HepG2 (cell line): Measurements from ENCODE around the gene CNNM4. TPM values are rescaled to one million over a fixed set of nuclear protein-coding genes. Genes with fewer than 3 reads are reported as not detected.

ENCODE experiments used
- AHR ChIP-seq: IDR thresholded peaks from 2 replicates; pipeline ENCODE4 v1.6.1; 2018; ENCODE audit warnings: missing genetic modification reagents, missing compliant biosample characterization
- CBFB ChIP-seq: sonication (generic); formaldehyde crosslinking; IDR thresholded peaks from 2 replicates; pipeline ENCODE4 v1.4.0; 2020; ENCODE audit warnings: missing genetic modification reagents
- CHD2 ChIP-seq: IDR thresholded peaks from 2 replicates; pipeline ENCODE4 v1.6.1; 2011; ENCODE audit warnings: low read depth, low read length, improper control_type of control experiment
- CHD4 ChIP-seq: fragments of 200-600 bp; sonication (generic); IDR thresholded peaks from 2 replicates; pipeline ENCODE4 v1.7.0; 2017; ENCODE audit warnings: mild to moderate bottlenecking, low read length, borderline replicate concordance
- GTF3A ChIP-seq: sonication (generic); formaldehyde crosslinking; conservative IDR thresholded peaks from 2 replicates; pipeline ENCODE4 v1.4.0; 2020; ENCODE audit warnings: mild to moderate bottlenecking, missing genetic modification reagents
- HMG20B ChIP-seq: conservative IDR thresholded peaks from 2 replicates; pipeline ENCODE4 v1.6.1; 2016; ENCODE audit warnings: missing genetic modification reagents, missing compliant biosample characterization
- HNRNPLL ChIP-seq: fragments of 200-400 bp; formaldehyde crosslinking; IDR thresholded peaks from 2 replicates; pipeline ENCODE4 v1.6.1; 2017; ENCODE audit warnings: mild to moderate bottlenecking, low read depth, low read length; ENCODE audit not compliant: poor library complexity, severe bottlenecking
- PAWR ChIP-seq: sonication (generic); formaldehyde crosslinking; IDR thresholded peaks from 2 replicates; pipeline ENCODE4 v1.4.0; 2020; ENCODE audit warnings: missing genetic modification reagents, mild to moderate bottlenecking, borderline replicate concordance
- POLR2G ChIP-seq: fragments of 200-400 bp; formaldehyde crosslinking; IDR thresholded peaks from 2 replicates; pipeline ENCODE4 v1.6.1; 2018; ENCODE audit warnings: mild to moderate bottlenecking, low read depth, low read length, moderate library complexity
- SCMH1 ChIP-seq: sonication (generic); formaldehyde crosslinking; IDR thresholded peaks from 2 replicates; pipeline ENCODE4 v1.9.0; 2021; ENCODE audit warnings: missing genetic modification reagents, mild to moderate bottlenecking, borderline replicate concordance
- ZNF335 ChIP-seq: sonication (generic); formaldehyde crosslinking; IDR thresholded peaks from 2 replicates; pipeline ENCODE4 v1.4.0; 2020; ENCODE audit warnings: missing genetic modification reagents
- polyA plus RNA-seq, 8 experiments: library from polyadenylated mRNA; depleted of rRNA in 3 of 8; stranded (reverse) in 7 of 8; unstranded in 1 of 8; fragments of >200 nt; fragmentation: Illumina TruSeq in 4 of 8; extraction: Trizol in 4 of 8; gene quantifications; 2 replicates each; pipeline versions ENCODE4 v1.2.1 to v1.2.3, GENCODE V29; 2011 to 2016; ENCODE audit warnings: low read depth in 4 of 8, missing spikeins in 1 of 8, mixed read lengths in 1 of 8; ENCODE audit not compliant: insufficient read depth in 1 of 8
- total RNA-seq, 5 experiments: library from RNA; depleted of rRNA; stranded (reverse); fragments of >200 nt; fragmentation: Illumina TruSeq; extraction: Trizol; gene quantifications; 2 replicates each; pipeline ENCODE4 v1.2.3, GENCODE V29; 2016; ENCODE audit warnings: low read depth in 1 of 5
- TF ChIP-seq, protein P1 (sequence below): sonication (generic); formaldehyde crosslinking; IDR thresholded peaks from one replicate; pipeline ENCODE4 v1.5.1; 2020; ENCODE audit warnings: mild to moderate bottlenecking, missing genetic modification reagents; ENCODE audit errors: not compliant biosample characterization
- TF ChIP-seq, protein P2 (sequence below): sonication (generic); formaldehyde crosslinking; IDR thresholded peaks from 2 replicates; pipeline ENCODE4 v1.8.0; 2023; ENCODE audit warnings: mild to moderate bottlenecking, missing genetic modification reagents
- TF ChIP-seq, protein P3 (sequence below): IDR thresholded peaks from 2 replicates; pipeline ENCODE4 v1.6.1; 2012; ENCODE audit warnings: inconsistent platforms
- TF ChIP-seq, protein P4 (sequence below): sonication (generic); formaldehyde crosslinking; IDR thresholded peaks from 2 replicates; pipeline ENCODE4 v1.9.0; 2021; ENCODE audit warnings: missing genetic modification reagents, borderline replicate concordance
- TF ChIP-seq, protein P5 (sequence below): sonication (generic); formaldehyde crosslinking; IDR thresholded peaks from 2 replicates; pipeline ENCODE4 v1.4.0; 2020; ENCODE audit warnings: mild to moderate bottlenecking, missing genetic modification reagents
- TF ChIP-seq, protein P6 (sequence below): IDR thresholded peaks from 2 replicates; pipeline ENCODE4 v1.6.1; 2018; ENCODE audit warnings: missing genetic modification reagents

Gene CNNM4
- total and polyA plus RNA-seq, 2 of the 13 experiments (the other 11 are each of a cell fraction or from before 2014, with no cell fraction given) = 5.9 to 8.4 TPM

DNA sequence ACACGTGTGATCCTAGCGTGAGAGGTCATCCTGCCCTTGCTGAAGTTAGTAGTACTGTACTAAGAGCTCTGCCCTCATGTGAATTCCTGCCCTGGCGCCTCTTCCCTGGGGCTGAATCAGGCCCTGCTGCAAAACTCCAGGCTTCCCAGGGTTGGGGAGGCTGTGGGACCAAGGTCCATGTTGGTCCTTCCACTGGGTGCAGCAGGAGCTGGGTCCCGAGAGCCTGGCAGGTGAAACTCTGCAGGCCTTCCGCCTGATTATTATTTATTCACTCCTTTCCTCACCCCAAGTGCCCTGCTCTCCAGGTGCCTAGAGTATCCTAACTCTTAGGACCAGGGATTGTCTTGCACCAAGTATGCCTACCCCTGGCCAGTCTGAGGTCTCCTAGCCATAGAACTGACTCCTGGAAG, 50.1 kb downstream of the CNNM4 start (continued):
- TF ChIP-seq ZNF335 (CRISPR knock-in tag) (no peak), AHR (CRISPR knock-in tag) (no peak), CHD2 (no peak), HNRNPLL (no peak), HMG20B (CRISPR knock-in tag) (no peak; the same call in 1 of the 2 replicates), PAWR (CRISPR knock-in tag) (no peak), CBFB (CRISPR knock-in tag) (no peak), POLR2G (no peak), CHD4 (no peak), SCMH1 (no peak), GTF3A (CRISPR knock-in tag) (no peak)
- TF ChIP-seq, protein P1, sequence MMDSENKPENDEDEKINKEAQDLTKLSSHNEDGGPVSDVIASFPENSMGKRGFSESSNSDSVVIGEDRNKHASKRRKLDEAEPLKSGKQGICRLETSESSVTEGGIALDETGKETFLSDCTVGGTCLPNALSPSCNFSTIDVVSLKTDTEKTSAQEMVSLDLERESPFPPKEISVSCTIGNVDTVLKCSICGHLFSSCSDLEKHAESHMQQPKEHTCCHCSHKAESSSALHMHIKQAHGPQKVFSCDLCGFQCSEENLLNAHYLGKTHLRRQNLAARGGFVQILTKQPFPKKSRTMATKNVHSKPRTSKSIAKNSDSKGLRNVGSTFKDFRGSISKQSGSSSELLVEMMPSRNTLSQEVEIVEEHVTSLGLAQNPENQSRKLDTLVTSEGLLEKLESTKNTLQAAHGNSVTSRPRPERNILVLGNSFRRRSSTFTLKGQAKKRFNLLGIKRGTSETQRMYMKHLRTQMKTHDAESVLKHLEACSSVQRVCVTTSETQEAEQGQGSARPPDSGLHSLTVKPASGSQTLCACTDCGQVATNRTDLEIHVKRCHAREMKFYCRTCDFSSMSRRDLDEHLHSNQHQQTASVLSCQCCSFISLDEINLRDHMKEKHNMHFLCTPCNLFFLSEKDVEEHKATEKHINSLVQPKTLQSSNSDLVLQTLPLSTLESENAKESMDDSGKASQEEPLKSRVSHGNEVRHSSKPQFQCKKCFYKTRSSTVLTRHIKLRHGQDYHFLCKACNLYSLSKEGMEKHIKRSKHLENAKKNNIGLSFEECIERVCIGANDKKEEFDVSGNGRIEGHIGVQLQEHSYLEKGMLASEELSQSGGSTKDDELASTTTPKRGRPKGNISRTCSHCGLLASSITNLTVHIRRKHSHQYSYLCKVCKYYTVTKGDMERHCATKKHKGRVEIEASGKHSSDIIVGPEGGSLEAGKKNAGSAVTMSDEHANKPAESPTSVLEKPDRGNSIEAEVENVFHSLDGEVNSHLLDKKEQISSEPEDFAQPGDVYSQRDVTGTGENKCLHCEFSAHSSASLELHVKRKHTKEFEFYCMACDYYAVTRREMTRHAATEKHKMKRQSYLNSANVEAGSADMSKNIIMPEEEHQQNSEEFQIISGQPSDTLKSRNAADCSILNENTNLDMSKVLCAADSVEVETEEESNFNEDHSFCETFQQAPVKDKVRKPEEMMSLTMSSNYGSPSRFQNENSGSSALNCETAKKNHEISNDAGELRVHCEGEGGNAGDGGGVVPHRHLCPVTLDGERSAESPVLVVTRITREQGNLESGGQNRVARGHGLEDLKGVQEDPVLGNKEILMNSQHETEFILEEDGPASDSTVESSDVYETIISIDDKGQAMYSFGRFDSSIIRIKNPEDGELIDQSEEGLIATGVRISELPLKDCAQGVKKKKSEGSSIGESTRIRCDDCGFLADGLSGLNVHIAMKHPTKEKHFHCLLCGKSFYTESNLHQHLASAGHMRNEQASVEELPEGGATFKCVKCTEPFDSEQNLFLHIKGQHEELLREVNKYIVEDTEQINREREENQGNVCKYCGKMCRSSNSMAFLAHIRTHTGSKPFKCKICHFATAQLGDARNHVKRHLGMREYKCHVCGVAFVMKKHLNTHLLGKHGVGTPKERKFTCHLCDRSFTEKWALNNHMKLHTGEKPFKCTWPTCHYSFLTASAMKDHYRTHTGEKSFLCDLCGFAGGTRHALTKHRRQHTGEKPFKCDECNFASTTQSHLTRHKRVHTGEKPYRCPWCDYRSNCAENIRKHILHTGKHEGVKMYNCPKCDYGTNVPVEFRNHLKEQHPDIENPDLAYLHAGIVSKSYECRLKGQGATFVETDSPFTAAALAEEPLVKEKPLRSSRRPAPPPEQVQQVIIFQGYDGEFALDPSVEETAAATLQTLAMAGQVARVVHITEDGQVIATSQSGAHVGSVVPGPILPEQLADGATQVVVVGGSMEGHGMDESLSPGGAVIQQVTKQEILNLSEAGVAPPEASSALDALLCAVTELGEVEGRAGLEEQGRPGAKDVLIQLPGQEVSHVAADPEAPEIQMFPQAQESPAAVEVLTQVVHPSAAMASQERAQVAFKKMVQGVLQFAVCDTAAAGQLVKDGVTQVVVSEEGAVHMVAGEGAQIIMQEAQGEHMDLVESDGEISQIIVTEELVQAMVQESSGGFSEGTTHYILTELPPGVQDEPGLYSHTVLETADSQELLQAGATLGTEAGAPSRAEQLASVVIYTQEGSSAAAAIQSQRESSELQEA (CRISPR knock-in tag) = no peak
- TF ChIP-seq, protein P2, sequence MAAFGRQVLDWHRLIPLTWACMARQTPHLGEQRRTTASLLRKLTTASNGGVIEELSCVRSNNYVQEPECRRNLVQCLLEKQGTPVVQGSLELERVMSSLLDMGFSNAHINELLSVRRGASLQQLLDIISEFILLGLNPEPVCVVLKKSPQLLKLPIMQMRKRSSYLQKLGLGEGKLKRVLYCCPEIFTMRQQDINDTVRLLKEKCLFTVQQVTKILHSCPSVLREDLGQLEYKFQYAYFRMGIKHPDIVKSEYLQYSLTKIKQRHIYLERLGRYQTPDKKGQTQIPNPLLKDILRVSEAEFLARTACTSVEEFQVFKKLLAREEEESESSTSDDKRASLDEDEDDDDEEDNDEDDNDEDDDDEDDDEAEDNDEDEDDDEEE (CRISPR knock-in tag) = no peak
- TF ChIP-seq, protein P3, sequence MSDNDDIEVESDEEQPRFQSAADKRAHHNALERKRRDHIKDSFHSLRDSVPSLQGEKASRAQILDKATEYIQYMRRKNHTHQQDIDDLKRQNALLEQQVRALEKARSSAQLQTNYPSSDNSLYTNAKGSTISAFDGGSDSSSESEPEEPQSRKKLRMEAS = peak; percentile 57
- TF ChIP-seq, protein P4, sequence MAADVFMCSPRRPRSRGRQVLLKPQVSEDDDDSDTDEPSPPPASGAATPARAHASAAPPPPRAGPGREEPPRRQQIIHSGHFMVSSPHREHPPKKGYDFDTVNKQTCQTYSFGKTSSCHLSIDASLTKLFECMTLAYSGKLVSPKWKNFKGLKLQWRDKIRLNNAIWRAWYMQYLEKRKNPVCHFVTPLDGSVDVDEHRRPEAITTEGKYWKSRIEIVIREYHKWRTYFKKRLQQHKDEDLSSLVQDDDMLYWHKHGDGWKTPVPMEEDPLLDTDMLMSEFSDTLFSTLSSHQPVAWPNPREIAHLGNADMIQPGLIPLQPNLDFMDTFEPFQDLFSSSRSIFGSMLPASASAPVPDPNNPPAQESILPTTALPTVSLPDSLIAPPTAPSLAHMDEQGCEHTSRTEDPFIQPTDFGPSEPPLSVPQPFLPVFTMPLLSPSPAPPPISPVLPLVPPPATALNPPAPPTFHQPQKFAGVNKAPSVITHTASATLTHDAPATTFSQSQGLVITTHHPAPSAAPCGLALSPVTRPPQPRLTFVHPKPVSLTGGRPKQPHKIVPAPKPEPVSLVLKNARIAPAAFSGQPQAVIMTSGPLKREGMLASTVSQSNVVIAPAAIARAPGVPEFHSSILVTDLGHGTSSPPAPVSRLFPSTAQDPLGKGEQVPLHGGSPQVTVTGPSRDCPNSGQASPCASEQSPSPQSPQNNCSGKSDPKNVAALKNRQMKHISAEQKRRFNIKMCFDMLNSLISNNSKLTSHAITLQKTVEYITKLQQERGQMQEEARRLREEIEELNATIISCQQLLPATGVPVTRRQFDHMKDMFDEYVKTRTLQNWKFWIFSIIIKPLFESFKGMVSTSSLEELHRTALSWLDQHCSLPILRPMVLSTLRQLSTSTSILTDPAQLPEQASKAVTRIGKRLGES (CRISPR knock-in tag) = no peak
- TF ChIP-seq, protein P5, sequence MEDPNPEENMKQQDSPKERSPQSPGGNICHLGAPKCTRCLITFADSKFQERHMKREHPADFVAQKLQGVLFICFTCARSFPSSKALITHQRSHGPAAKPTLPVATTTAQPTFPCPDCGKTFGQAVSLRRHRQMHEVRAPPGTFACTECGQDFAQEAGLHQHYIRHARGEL (CRISPR knock-in tag) = no peak
- TF ChIP-seq, protein P6, sequence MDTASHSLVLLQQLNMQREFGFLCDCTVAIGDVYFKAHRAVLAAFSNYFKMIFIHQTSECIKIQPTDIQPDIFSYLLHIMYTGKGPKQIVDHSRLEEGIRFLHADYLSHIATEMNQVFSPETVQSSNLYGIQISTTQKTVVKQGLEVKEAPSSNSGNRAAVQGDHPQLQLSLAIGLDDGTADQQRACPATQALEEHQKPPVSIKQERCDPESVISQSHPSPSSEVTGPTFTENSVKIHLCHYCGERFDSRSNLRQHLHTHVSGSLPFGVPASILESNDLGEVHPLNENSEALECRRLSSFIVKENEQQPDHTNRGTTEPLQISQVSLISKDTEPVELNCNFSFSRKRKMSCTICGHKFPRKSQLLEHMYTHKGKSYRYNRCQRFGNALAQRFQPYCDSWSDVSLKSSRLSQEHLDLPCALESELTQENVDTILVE (CRISPR knock-in tag) = no peak
